HG03575 (cell line): ENCODE data around the gene NPPC.
"Not testable (repeated sequence)": the region's sequence is repeated elsewhere in the genome, so short reads cannot be mapped to it uniquely, and the experiment has no call there.

Experiments
- ATAC-seq: cut with Tn5 transposase; IDR thresholded peaks from one replicate; pipeline ENCODE4 v1.9.1; 2021; ENCODE audit not compliant: unreplicated experiment, insufficient number of reproducible peaks, low FRiP score; ENCODE audit errors: extremely low read depth

Gene NPPC

GRCh38 chr2:231923951-231924888 lies 2.0 kb downstream of the NPPC start:
- ATAC-seq, result no peak

GRCh38 chr2:231923010-231923344 lies 3.2 kb downstream of the NPPC start:
- no peak for ATAC-seq

- ATAC-seq, result no peak
Measured at GRCh38 chr2:231922311-231923009, 3.7 kb downstream of the NPPC start.

- no peak for ATAC-seq
Measured at GRCh38 chr2:231920795-231921194, 5.4 kb downstream of the NPPC start.

GRCh38 chr2:231920366-231920765 lies 5.8 kb downstream of the NPPC start:
- ATAC-seq, result no peak

- ATAC-seq, result no peak
Measured at GRCh38 chr2:231919341-231920035, 6.7 kb downstream of the NPPC start.

- ATAC-seq, result no peak
Measured at GRCh38 chr2:231918501-231919330, 7.5 kb downstream of the NPPC start.

- no peak for ATAC-seq
Measured at GRCh38 chr2:231917280-231918066, 8.7 kb downstream of the NPPC start.

- ATAC-seq, result no peak
Measured at GRCh38 chr2:231914077-231914690, 12.0 kb downstream of the NPPC start.

GRCh38 chr2:231911381-231911780 lies 14.8 kb downstream of the NPPC start:
- no peak for ATAC-seq

- ATAC-seq, result no peak
Measured at GRCh38 chr2:231910771-231911170, 15.4 kb downstream of the NPPC start.

- not testable (repeated sequence) for ATAC-seq
Measured at GRCh38 chr2:231910161-231910560, 16.0 kb downstream of the NPPC start.

- no peak for ATAC-seq
Measured at GRCh38 chr2:231909631-231910030, 16.6 kb downstream of the NPPC start.

GRCh38 chr2:231908584-231908983 lies 17.6 kb downstream of the NPPC start:
- ATAC-seq, result no peak

- no peak for ATAC-seq
Measured at GRCh38 chr2:231907765-231908164, 18.4 kb downstream of the NPPC start.

GRCh38 chr2:231905026-231905425 lies 21.2 kb downstream of the NPPC start:
- ATAC-seq, result no peak

- ATAC-seq, result no peak
Measured at GRCh38 chr2:231904161-231904611, 22.0 kb downstream of the NPPC start.

- ATAC-seq, result no peak
Measured at GRCh38 chr2:231902598-231902997, 23.6 kb downstream of the NPPC start.
